GM12874 (cell line): ENCODE data around the gene GLI3.

ENCODE experiments used
- CTCF ChIP-seq: IDR thresholded peaks from 2 replicates; pipeline ENCODE4 v1.5.1; 2011; ENCODE audit warnings: low read depth, mild to moderate bottlenecking, control low read depth, low read length, moderate library complexity; ENCODE audit not compliant: insufficient read depth

Gene GLI3

DNA sequence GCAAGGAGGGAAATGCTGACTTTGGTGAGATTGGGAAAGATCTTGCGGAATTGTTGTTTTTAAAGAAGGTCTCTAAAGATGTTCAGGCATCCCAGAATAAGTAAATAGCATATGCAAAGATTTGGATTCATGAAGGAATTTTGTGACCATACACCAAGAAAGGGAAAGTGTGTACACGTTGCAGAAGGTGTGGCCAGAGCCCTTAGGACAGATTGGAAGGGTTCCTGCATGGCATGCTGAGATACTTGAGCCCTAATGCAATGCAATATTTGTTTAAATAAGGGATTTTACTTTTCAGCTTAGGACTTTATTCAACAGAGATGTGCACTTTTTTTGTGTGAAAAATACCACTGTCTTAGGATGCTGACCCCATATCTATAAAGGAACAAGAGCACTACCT lies 314.6 kb downstream of the GLI3 start:
- no peak for TF ChIP-seq CTCF

DNA sequence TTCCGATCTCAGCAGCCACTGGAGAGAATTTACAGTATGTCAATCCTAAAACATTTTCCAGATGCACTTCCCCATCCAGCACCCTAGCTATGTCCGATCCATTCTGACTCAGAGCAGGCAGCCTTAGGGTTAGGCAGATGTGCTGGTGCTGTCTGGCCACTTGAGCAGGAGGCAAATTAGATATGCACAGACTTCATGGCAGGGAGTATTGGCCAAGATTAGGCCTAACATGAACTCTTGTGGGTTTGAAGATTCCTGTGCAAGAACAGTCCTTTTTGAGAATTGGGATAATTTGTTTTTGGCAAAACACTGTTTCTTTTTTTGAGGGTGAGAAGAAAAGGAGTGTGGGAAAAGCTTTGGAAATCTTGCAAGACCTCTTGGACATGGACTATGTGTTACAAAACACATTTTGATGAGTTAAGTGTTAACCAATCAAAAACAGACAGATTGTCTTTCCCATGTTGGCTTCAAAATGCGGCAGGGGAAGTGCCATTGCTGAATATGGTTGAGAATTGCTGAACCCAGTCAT lies 315.5 kb downstream of the GLI3 start:
- no peak for TF ChIP-seq CTCF

DNA sequence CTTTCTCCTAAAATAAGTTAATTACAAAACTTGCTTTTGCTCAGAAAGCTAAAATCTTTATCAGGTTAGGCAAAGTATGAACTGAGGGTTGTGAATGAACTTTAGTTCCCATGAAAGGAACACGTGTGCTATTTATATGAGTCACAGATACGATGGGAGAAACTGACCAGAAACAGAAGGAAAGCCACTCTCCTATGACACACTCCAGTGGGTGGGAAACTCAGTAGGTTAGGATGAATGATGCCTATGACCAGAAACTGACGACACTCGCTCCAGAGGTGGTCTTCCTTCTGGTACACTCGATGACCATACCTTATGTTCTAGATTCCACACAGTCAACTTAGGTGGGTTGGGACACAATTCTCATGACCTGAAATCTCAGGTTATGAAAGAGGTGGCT lies 318.4 kb downstream of the GLI3 start:
- no peak for TF ChIP-seq CTCF

- TF ChIP-seq CTCF, result no peak
Measured at GRCh38 chr7:41916450-41916927, 320.5 kb downstream of the GLI3 start.

DNA sequence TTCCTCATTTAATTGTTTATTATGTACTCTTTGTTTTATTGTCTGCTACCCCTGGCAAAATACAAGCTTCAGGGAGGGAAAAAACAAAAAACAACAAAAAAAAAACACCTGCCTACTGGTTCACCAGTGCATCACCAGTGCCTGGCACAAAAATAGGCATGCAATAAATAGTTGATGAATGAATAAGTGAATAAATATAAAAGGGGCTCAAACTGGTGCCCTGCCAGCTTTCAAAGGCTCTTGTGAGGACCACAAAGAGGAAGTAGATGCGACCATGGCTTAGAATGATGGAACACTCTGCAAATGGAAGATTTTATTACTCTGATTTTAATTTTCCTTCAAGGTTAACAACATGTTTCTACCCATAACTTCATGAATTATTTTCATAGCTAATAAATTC lies 321.1 kb downstream of the GLI3 start:
- no peak for TF ChIP-seq CTCF

GRCh38 chr7:41912851-41913567 lies 324.0 kb downstream of the GLI3 start:
- no peak for TF ChIP-seq CTCF

- no peak for TF ChIP-seq CTCF
Measured at GRCh38 chr7:41912426-41912825, 324.6 kb downstream of the GLI3 start.
